ENCODE results near the gene MBOAT2.
A peak's percentile ranks its signal among the peaks of the same experiment; 100 is the strongest.

MBOAT2 gene

DNA sequence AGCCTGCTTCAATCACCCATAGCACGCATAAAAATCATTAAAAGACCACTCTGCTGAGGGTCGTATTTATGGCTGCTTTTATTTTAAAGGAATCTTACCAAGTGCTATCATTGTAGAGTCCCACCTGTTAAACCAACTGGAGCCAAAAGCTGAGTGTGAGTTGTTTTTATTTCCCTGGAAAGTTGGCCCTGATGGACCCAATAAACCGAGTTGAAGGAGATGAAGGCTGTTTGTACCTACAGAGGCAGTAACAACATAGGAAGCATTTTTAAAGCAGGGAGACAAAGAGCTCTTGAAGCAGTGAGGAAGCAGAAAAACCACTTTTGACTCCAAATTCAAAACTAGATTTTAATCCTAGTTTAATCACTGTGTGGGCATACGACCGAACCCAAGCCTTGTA is 6.4 kb downstream of the MBOAT2 start:
- Histone ChIP-seq H2BK120ac (ENCODE audit: low read depth, low read length) (no peak overlapping the region), H3K27ac (ENCODE audit: low read depth, low read length) (no peak overlapping the region), H2AK5ac (ENCODE audit: low read length) (no peak overlapping the region), H2BK5ac (ENCODE audit: low read length) (no peak overlapping the region), H3K23ac (ENCODE audit: low read length) (no peak overlapping the region), H3K36me3 (ENCODE audit: control insufficient read depth, insufficient read depth, low read length) (no peaks in the 10 kb centered on the region), H3K9ac (ENCODE audit: low read length) (no peak overlapping the region), H3K4me3 (ENCODE audit: low read length) (no peak overlapping the region), H3K79me2 (ENCODE audit: control insufficient read depth, insufficient read depth, low read length) (peaks cover 74% of the 10 kb centered on the region), H4K8ac (ENCODE audit: low read depth, low read length) (no peak overlapping the region), H3K4me2 (ENCODE audit: low read length) (no peak overlapping the region), H3K4ac (ENCODE audit: low read depth, low read length) (no peak overlapping the region), H4K5ac (ENCODE audit: low read length) (no peak overlapping the region), H3K56ac (ENCODE audit: low read length) (no peak overlapping the region), H3K18ac (ENCODE audit: low read length) (no peak overlapping the region), H2BK15ac (replicated peaks; ENCODE audit: low read depth) (no peak overlapping the region), H3K79me1 (ENCODE audit: low read length) (peaks cover 31% of the 10 kb centered on the region), H3K4me1 (ENCODE audit: control insufficient read depth, low read depth, low read length) (peaks cover 6% of the 10 kb centered on the region), H3K27me3 (ENCODE audit: insufficient read depth, low read length, poor library complexity) (no peaks in the 10 kb centered on the region)
- no peak for DNase-seq
- no CpG with 5 or more reads among the region's 5 CpGs for WGBS (ENCODE audit: extremely low coverage, insufficient coverage, low lambda C conversion rate)

- no peak overlapping the region for H3K23ac ChIP-seq (ENCODE audit: low read length)
- H3K4me3 ChIP-seq (ENCODE audit: low read length) = no peak overlapping the region
- H3K79me2 ChIP-seq (ENCODE audit: control insufficient read depth, insufficient read depth, low read length) = peaks cover 71% of the 10 kb centered on the region
- no peak overlapping the region for H3K4me2 ChIP-seq (ENCODE audit: low read length)
- H3K4me1 ChIP-seq (ENCODE audit: control insufficient read depth, low read depth, low read length) = peaks cover 6% of the 10 kb centered on the region
- no peaks in the 10 kb centered on the region for H3K36me3 ChIP-seq (ENCODE audit: control insufficient read depth, insufficient read depth, low read length)
- H3K27ac ChIP-seq (ENCODE audit: low read depth, low read length) = no peak overlapping the region
- no peak overlapping the region for H2BK15ac ChIP-seq (replicated peaks; ENCODE audit: low read depth)
- H2BK5ac ChIP-seq (ENCODE audit: low read length) = no peak overlapping the region
- H3K56ac ChIP-seq (ENCODE audit: low read length) = no peak overlapping the region
- H3K27me3 ChIP-seq (ENCODE audit: insufficient read depth, low read length, poor library complexity) = no peaks in the 10 kb centered on the region
- no CpG with 5 or more reads among the region's 4 CpGs for WGBS (ENCODE audit: extremely low coverage, insufficient coverage, low lambda C conversion rate)
- H2AK5ac ChIP-seq (ENCODE audit: low read length) = no peak overlapping the region
- H3K18ac ChIP-seq (ENCODE audit: low read length) = no peak overlapping the region
- H2BK120ac ChIP-seq (ENCODE audit: low read depth, low read length) = no peak overlapping the region
- H3K4ac ChIP-seq (ENCODE audit: low read depth, low read length) = no peak overlapping the region
- H4K8ac ChIP-seq (ENCODE audit: low read depth, low read length) = no peak overlapping the region
- no peak for DNase-seq
- H3K9ac ChIP-seq (ENCODE audit: low read length) = no peak overlapping the region
- no peak overlapping the region for H4K5ac ChIP-seq (ENCODE audit: low read length)
- peaks cover 31% of the 10 kb centered on the region for H3K79me1 ChIP-seq (ENCODE audit: low read length)
Measured at GRCh38 chr2:8996006-8996405, 7.5 kb downstream of the MBOAT2 start.

DNA sequence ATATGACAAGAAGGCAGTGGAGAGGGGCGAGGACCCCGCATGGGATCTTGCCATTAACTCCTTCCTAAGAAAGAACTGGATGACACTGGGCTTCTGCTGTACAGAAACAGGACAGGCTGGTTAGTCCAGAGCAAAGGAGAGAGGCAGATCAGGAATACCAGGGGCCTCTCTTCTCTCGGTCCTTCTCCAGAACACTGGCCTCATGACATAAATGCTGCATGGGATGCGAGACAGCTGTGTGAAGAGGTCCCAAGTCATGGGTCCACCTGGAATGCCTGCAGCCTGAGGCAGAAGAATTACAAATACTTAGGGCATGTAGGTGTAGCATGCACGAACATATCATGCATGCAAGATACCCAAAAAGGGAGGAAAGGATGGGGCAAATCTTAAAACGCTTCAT is 9.1 kb downstream of the MBOAT2 start:
- no CpG with 5 or more reads among the region's 6 CpGs for WGBS (ENCODE audit: extremely low coverage, insufficient coverage, low lambda C conversion rate)
- peaks cover 33% of the 10 kb centered on the region for H3K79me1 ChIP-seq (ENCODE audit: low read length)
- H3K4ac ChIP-seq (ENCODE audit: low read depth, low read length) = no peak overlapping the region
- no peak overlapping the region for H4K5ac ChIP-seq (ENCODE audit: low read length)
- H2BK5ac ChIP-seq (ENCODE audit: low read length) = no peak overlapping the region
- H3K4me2 ChIP-seq (ENCODE audit: low read length) = no peak overlapping the region
- H3K79me2 ChIP-seq (ENCODE audit: control insufficient read depth, insufficient read depth, low read length) = peaks cover 70% of the 10 kb centered on the region
- H3K4me3 ChIP-seq (ENCODE audit: low read length) = no peak overlapping the region
- no peak overlapping the region for H3K18ac ChIP-seq (ENCODE audit: low read length)
- H3K9ac ChIP-seq (ENCODE audit: low read length) = no peak overlapping the region
- peak; percentile 23 for DNase-seq
- H2AK5ac ChIP-seq (ENCODE audit: low read length) = no peak overlapping the region
- no peak overlapping the region for H2BK15ac ChIP-seq (replicated peaks; ENCODE audit: low read depth)
- H2BK120ac ChIP-seq (ENCODE audit: low read depth, low read length) = no peak overlapping the region
- H4K8ac ChIP-seq (ENCODE audit: low read depth, low read length) = no peak overlapping the region
- H3K23ac ChIP-seq (ENCODE audit: low read length) = no peak overlapping the region
- H3K56ac ChIP-seq (ENCODE audit: low read length) = no peak overlapping the region
- H3K4me1 ChIP-seq (ENCODE audit: control insufficient read depth, low read depth, low read length) = peaks cover 6% of the 10 kb centered on the region
- H3K27ac ChIP-seq (ENCODE audit: low read depth, low read length) = no peak overlapping the region
- H3K27me3 ChIP-seq (ENCODE audit: insufficient read depth, low read length, poor library complexity) = no peaks in the 10 kb centered on the region
- H3K36me3 ChIP-seq (ENCODE audit: control insufficient read depth, insufficient read depth, low read length) = no peaks in the 10 kb centered on the region

DNA sequence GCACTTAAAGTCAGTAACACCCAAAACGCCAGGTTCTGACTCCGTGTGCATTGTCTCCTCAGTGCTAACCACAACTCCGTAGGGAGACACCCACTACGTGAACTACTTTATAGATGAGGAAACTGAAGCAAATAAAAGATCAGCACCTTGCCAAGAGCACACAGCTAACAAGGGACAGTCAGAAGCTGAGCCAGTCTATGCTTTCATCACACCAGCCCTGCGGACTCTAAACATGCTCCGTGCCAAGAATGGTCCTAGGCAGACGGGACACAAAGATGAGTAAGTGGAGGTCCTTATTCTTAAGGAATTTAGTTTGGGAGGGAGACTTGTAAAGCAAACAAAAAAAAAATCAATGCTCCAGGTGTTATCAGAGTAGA is 9.6 kb downstream of the MBOAT2 start:
- H3K4me1 ChIP-seq (ENCODE audit: control insufficient read depth, low read depth, low read length) = peaks cover 6% of the 10 kb centered on the region
- H3K4me2 ChIP-seq (ENCODE audit: low read length) = no peak overlapping the region
- H4K5ac ChIP-seq (ENCODE audit: low read length) = no peak overlapping the region
- H3K79me1 ChIP-seq (ENCODE audit: low read length) = peaks cover 35% of the 10 kb centered on the region
- no peak overlapping the region for H3K9ac ChIP-seq (ENCODE audit: low read length)
- H3K56ac ChIP-seq (ENCODE audit: low read length) = no peak overlapping the region
- H3K23ac ChIP-seq (ENCODE audit: low read length) = peak overlapping the region; percentile 60
- no peak overlapping the region for H4K8ac ChIP-seq (ENCODE audit: low read depth, low read length)
- no peak for DNase-seq
- H3K36me3 ChIP-seq (ENCODE audit: control insufficient read depth, insufficient read depth, low read length) = no peaks in the 10 kb centered on the region
- no peak overlapping the region for H2BK120ac ChIP-seq (ENCODE audit: low read depth, low read length)
- no peak overlapping the region for H2AK5ac ChIP-seq (ENCODE audit: low read length)
- H2BK5ac ChIP-seq (ENCODE audit: low read length) = no peak overlapping the region
- no peak overlapping the region for H3K27ac ChIP-seq (ENCODE audit: low read depth, low read length)
- H3K18ac ChIP-seq (ENCODE audit: low read length) = no peak overlapping the region
- no CpG with 5 or more reads among the region's 7 CpGs for WGBS (ENCODE audit: extremely low coverage, insufficient coverage, low lambda C conversion rate)
- H3K27me3 ChIP-seq (ENCODE audit: insufficient read depth, low read length, poor library complexity) = no peaks in the 10 kb centered on the region
- no peak overlapping the region for H3K4me3 ChIP-seq (ENCODE audit: low read length)
- no peak overlapping the region for H2BK15ac ChIP-seq (replicated peaks; ENCODE audit: low read depth)
- H3K4ac ChIP-seq (ENCODE audit: low read depth, low read length) = no peak overlapping the region
- H3K79me2 ChIP-seq (ENCODE audit: control insufficient read depth, insufficient read depth, low read length) = peaks cover 69% of the 10 kb centered on the region

- H2BK120ac ChIP-seq (ENCODE audit: low read depth, low read length) = no peak overlapping the region
- H4K8ac ChIP-seq (ENCODE audit: low read depth, low read length) = no peak overlapping the region
- H3K56ac ChIP-seq (ENCODE audit: low read length) = no peak overlapping the region
- H2BK5ac ChIP-seq (ENCODE audit: low read length) = no peak overlapping the region
- no peak overlapping the region for H4K5ac ChIP-seq (ENCODE audit: low read length)
- peaks cover 6% of the 10 kb centered on the region for H3K4me1 ChIP-seq (ENCODE audit: control insufficient read depth, low read depth, low read length)
- no CpG with 5 or more reads among the region's 7 CpGs for WGBS (ENCODE audit: extremely low coverage, insufficient coverage, low lambda C conversion rate)
- no peak overlapping the region for H3K18ac ChIP-seq (ENCODE audit: low read length)
- H3K79me2 ChIP-seq (ENCODE audit: control insufficient read depth, insufficient read depth, low read length) = peaks cover 65% of the 10 kb centered on the region
- H3K4me2 ChIP-seq (ENCODE audit: low read length) = no peak overlapping the region
- no peaks in the 10 kb centered on the region for H3K27me3 ChIP-seq (ENCODE audit: insufficient read depth, low read length, poor library complexity)
- H3K27ac ChIP-seq (ENCODE audit: low read depth, low read length) = no peak overlapping the region
- H2AK5ac ChIP-seq (ENCODE audit: low read length) = no peak overlapping the region
- H3K36me3 ChIP-seq (ENCODE audit: control insufficient read depth, insufficient read depth, low read length) = no peaks in the 10 kb centered on the region
- no peak overlapping the region for H3K4ac ChIP-seq (ENCODE audit: low read depth, low read length)
- no peak overlapping the region for H3K23ac ChIP-seq (ENCODE audit: low read length)
- no peak overlapping the region for H3K4me3 ChIP-seq (ENCODE audit: low read length)
- no peak overlapping the region for H3K9ac ChIP-seq (ENCODE audit: low read length)
- H3K79me1 ChIP-seq (ENCODE audit: low read length) = peaks cover 35% of the 10 kb centered on the region
- no peak overlapping the region for H2BK15ac ChIP-seq (replicated peaks; ENCODE audit: low read depth)
- no peak for DNase-seq
Measured at GRCh38 chr2:8993196-8993901, 10.1 kb downstream of the MBOAT2 start.

DNA sequence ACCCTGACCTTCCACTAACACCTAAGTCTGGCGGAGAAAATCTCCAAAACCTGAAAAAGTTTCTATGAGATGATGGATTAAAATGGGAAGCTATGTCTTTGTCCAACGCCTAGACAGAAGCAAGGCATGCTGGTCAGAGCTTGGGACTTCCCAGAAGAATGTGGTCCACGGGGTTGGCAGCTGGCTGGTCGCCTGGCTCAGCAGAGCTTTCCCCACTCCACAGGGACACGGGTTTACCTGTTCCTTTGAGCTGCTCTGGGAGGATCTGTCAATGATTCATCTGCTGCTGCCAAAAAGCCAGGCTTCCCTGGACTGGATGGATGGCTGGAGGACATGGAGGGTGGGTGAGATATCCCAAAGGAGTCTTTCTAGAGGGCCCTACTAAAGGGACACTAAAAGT is 10.8 kb downstream of the MBOAT2 start:
- Histone ChIP-seq H3K27ac (ENCODE audit: low read depth, low read length) (no peak overlapping the region), H3K79me1 (ENCODE audit: low read length) (peaks cover 35% of the 10 kb centered on the region), H2BK15ac (replicated peaks; ENCODE audit: low read depth) (no peak overlapping the region), H3K23ac (ENCODE audit: low read length) (no peak overlapping the region), H4K8ac (ENCODE audit: low read depth, low read length) (no peak overlapping the region), H3K36me3 (ENCODE audit: control insufficient read depth, insufficient read depth, low read length) (no peaks in the 10 kb centered on the region), H4K5ac (ENCODE audit: low read length) (no peak overlapping the region), H3K4me3 (ENCODE audit: low read length) (no peak overlapping the region), H3K18ac (ENCODE audit: low read length) (no peak overlapping the region), H3K79me2 (ENCODE audit: control insufficient read depth, insufficient read depth, low read length) (peaks cover 62% of the 10 kb centered on the region), H2AK5ac (ENCODE audit: low read length) (no peak overlapping the region), H3K4ac (ENCODE audit: low read depth, low read length) (no peak overlapping the region), H3K56ac (ENCODE audit: low read length) (no peak overlapping the region), H3K27me3 (ENCODE audit: insufficient read depth, low read length, poor library complexity) (no peaks in the 10 kb centered on the region), H3K4me2 (ENCODE audit: low read length) (no peak overlapping the region), H3K4me1 (ENCODE audit: control insufficient read depth, low read depth, low read length) (peaks cover 6% of the 10 kb centered on the region), H2BK5ac (ENCODE audit: low read length) (no peak overlapping the region), H3K9ac (ENCODE audit: low read length) (no peak overlapping the region), H2BK120ac (ENCODE audit: low read depth, low read length) (no peak overlapping the region)
- WGBS (ENCODE audit: extremely low coverage, insufficient coverage, low lambda C conversion rate) = no CpG with 5 or more reads among the region's 5 CpGs
- no peak for DNase-seq

Measured in mesendoderm (in vitro differentiated cells).